ENCODE data around the gene SCART1. TPM values are rescaled to one million over a fixed set of nuclear protein-coding genes. Genes with fewer than 3 reads are reported as not detected.

SCART1 gene
- total RNA-seq, 2 donors from 2014 or later: 3.9 to 11.2 TPM

GRCh38 chr10:133458021-133458709, 4.4 kb downstream of the SCART1 start:
- intact Hi-C loops (cut with DNase I): no loop called here
- H3K27me3 ChIP-seq: no peaks in the 10 kb centered on the region
- ATAC-seq (no peak), DNase-seq (no peak)
- no peak overlapping the region for H3K27ac ChIP-seq
- no peak for TF ChIP-seq POLR2A (IDR thresholded peaks at IDR 0.05)
- TF ChIP-seq CTCF (IDR thresholded peaks at IDR 0.05): no peak
- H3K4me1 ChIP-seq: no peaks in the 10 kb centered on the region
- 92% methylated on average over 39 of the region's 40 CpGs; no CpG with 5 or more reads in 1 of the 2 donors for WGBS, 2 donors
- no peaks in the 10 kb centered on the region for H3K9me3 ChIP-seq
- no peaks in the 10 kb centered on the region for H3K36me3 ChIP-seq (replicated peaks in 1 of 2; ENCODE audit: insufficient read depth in 1 of 2, low read depth in 2 of 2)
- H3K4me3 ChIP-seq: no peak overlapping the region

DNA sequence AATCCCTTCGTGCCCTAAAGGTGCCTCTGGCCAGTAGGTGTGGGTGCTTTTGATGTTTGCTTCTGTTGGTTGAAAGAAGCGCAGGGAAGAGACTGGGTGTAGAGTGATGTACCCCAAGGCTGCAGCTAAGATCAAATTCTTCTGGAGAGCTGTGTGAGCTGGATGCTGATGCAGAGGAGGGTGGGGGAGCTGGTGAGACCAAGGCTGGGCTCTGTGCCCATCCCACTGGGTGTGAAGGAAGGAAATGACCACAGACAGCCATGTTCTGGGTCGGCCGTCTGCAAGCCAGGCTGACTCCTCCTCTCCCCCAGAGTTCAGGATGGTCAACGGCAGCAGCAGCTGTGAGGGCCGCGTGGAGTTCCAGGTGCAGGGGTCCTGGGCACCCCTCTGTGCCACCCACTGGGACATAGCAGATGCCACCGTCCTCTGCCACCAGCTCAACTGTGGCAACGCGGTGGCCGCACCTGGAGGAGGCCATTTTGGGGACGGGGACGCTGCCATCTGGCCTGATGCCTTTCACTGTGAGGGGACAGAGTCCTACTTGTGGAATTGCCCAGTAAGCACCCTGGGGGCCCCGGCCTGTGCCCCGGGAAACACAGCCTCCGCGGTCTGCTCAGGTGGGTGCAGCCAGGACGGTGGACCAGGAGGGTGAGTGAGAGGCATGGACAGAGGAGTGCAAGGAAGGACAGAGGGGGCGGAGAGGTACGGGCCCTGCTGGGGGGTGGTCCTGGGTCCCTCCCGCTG, 5.1 kb downstream of the SCART1 start:
- H3K36me3 ChIP-seq (replicated peaks in 1 of 2; ENCODE audit: insufficient read depth in 1 of 2, low read depth in 2 of 2): no peaks in the 10 kb centered on the region
- H3K4me3 ChIP-seq: no peak overlapping the region
- WGBS, 2 donors: 80 to 84% methylated on average over 5 to 16 of the region's 21 CpGs
- H3K27ac ChIP-seq: no peak overlapping the region
- no peak for DNase-seq
- no peak for ATAC-seq
- intact Hi-C loops (cut with DNase I): no loop called here
- no peaks in the 10 kb centered on the region for H3K4me1 ChIP-seq
- no peaks in the 10 kb centered on the region for H3K27me3 ChIP-seq
- no peaks in the 10 kb centered on the region for H3K9me3 ChIP-seq
- TF ChIP-seq POLR2A (IDR thresholded peaks at IDR 0.05): no peak
- TF ChIP-seq CTCF (IDR thresholded peaks at IDR 0.05): no peak

DNA sequence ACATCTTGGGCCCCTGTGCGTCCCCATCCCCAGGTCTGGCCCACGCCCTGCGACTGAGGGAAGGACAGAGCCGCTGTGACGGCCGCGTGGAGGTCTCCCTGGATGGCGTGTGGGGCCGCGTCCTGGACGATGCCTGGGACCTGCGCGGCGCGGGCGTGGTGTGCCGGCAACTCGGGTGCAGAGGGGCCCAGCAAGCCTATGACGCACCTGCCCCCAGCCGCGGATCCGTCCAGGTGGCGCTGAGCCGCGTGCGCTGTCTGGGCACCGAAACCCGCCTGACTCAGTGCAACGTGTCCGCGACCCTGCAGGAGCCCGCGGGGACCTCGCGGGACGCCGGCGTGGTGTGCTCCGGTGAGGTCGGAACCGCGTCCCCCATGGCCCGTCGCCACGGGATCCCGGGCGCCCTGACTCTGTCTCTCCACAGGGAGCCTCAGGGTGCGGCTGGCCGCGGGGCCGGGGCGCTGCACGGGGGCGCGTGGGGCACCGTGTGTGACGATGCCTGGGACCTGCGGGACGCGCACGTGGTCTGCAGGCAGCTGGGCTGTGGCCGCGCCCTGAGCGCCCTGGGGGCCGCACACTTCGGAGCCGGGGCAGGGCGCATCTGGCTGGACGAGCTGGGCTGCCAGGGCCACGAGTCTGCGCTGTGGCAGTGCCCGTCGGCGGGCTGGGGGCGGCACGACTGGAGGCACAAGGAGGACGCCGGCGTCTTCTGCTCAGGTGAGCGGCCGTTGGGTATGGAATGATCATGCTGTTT, 5.9 kb downstream of the SCART1 start:
- Histone ChIP-seq H3K27me3 (no peaks in the 10 kb centered on the region), H3K4me3 (no peak overlapping the region), H3K9me3 (no peaks in the 10 kb centered on the region), H3K27ac (no peak overlapping the region), H3K4me1 (no peaks in the 10 kb centered on the region), H3K36me3 (replicated peaks in 1 of 2; ENCODE audit: insufficient read depth in 1 of 2, low read depth in 2 of 2) (no peaks in the 10 kb centered on the region)
- TF ChIP-seq CTCF (IDR thresholded peaks at IDR 0.05) (no peak), POLR2A (IDR thresholded peaks at IDR 0.05) (no peak)
- ATAC-seq (no peak), DNase-seq (no peak)
- WGBS, 2 donors: 79 to 96% methylated on average over 5 to 60 of the region's 81 CpGs
- intact Hi-C loops (cut with DNase I): no loop called here

- no peak overlapping the region for H3K27ac ChIP-seq
- intact Hi-C loops (cut with DNase I): no loop called here
- H3K4me1 ChIP-seq: no peaks in the 10 kb centered on the region
- no peaks in the 10 kb centered on the region for H3K27me3 ChIP-seq
- no peaks in the 10 kb centered on the region for H3K9me3 ChIP-seq
- no peak for DNase-seq
- no peak overlapping the region for H3K4me3 ChIP-seq
- WGBS, 2 donors: 95% methylated on average over 14 of the region's 14 CpGs
- no peak for ATAC-seq
- no peaks in the 10 kb centered on the region for H3K36me3 ChIP-seq (replicated peaks in 1 of 2; ENCODE audit: insufficient read depth in 1 of 2, low read depth in 2 of 2)
- no peak for TF ChIP-seq POLR2A (IDR thresholded peaks at IDR 0.05)
- no peak for TF ChIP-seq CTCF (IDR thresholded peaks at IDR 0.05)
Observed at GRCh38 chr10:133460208-133460769, 6.5 kb downstream of the SCART1 start.

All from body of pancreas (tissue), 4 donors.